22Rv1 (cell line): ENCODE data around the gene FBXW8.

Experiments
- CTCF ChIP-seq: fragments of 450-650 bp; IDR thresholded peaks from 2 replicates; pipeline ENCODE4 v1.5.1; 2017; ENCODE audit warnings: mild to moderate bottlenecking
- ZFX ChIP-seq: fragments of 450-650 bp; IDR thresholded peaks from 2 replicates; pipeline ENCODE4 v1.6.1; 2017; ENCODE audit warnings: antibody characterized with exemption, borderline replicate concordance

GRCh38 chr12:117053050-117053400 is 142.3 kb downstream of the FBXW8 start:
- TF ChIP-seq CTCF (no peak), ZFX (no peak)
